HG03342 (cell line): ENCODE measurements around the gene RASAL3.
A peak's percentile ranks its signal among the peaks of the same experiment; 100 is the strongest.
"Not testable (repeated sequence)": the region's sequence is repeated elsewhere in the genome, so short reads cannot be mapped to it uniquely, and the experiment has no call there.

Source experiments
- ATAC-seq: cut with Tn5 transposase; IDR thresholded peaks from one replicate; pipeline ENCODE4 v1.9.1; 2021; ENCODE audit warnings: mild to moderate bottlenecking, moderate library complexity; ENCODE audit not compliant: unreplicated experiment

Gene RASAL3

GRCh38 chr19:15421721-15422260 is 42.6 kb downstream of the RASAL3 start:
- no peak for ATAC-seq

GRCh38 chr19:15421136-15421695 is 43.1 kb downstream of the RASAL3 start:
- ATAC-seq: no peak

- no peak for ATAC-seq
Measured at GRCh38 chr19:15419413-15420025, 44.8 kb downstream of the RASAL3 start.

- ATAC-seq: peak; percentile 91
Measured at GRCh38 chr19:15418579-15419412, 45.5 kb downstream of the RASAL3 start, which contains the start of gene AKAP8L. Gene AKAP8L, minus strand, starts transcription at chr19:15418988. Its CDS starts 65 bp downstream, at chr19:15418923.

GRCh38 chr19:15418231-15418578 is 46.1 kb downstream of the RASAL3 start:
- no peak for ATAC-seq

- no peak for ATAC-seq
Measured at GRCh38 chr19:15417699-15418098, 46.6 kb downstream of the RASAL3 start.

- ATAC-seq: no peak
Measured at GRCh38 chr19:15412832-15413231, 51.5 kb downstream of the RASAL3 start.

GRCh38 chr19:15411351-15411750 is 53.0 kb downstream of the RASAL3 start:
- not testable (repeated sequence) for ATAC-seq

- ATAC-seq: no peak
Measured at GRCh38 chr19:15404780-15405211, 59.5 kb downstream of the RASAL3 start.

GRCh38 chr19:15404097-15404779 is 60.1 kb downstream of the RASAL3 start:
- no peak for ATAC-seq

GRCh38 chr19:15403151-15403531 is 61.2 kb downstream of the RASAL3 start:
- no peak for ATAC-seq

- ATAC-seq: no peak
Measured at GRCh38 chr19:15402411-15403150, 61.8 kb downstream of the RASAL3 start.
